Ectodermal cell (in vitro differentiated cells): ENCODE measurements around the gene ST3GAL5.

Experiments
- H3K27ac ChIP-seq: 2 replicates; pipeline ENCODE4 v1.7.0; 2013; ENCODE audit warnings: mild to moderate bottlenecking, low read depth, low read length; ENCODE audit not compliant: insufficient read depth, poor library complexity, severe bottlenecking
- H3K27me3 ChIP-seq: 2 replicates; pipeline ENCODE4 v1.7.0; 2013; ENCODE audit warnings: mild to moderate bottlenecking, low read length; ENCODE audit not compliant: insufficient read depth, control insufficient read depth, poor library complexity, severe bottlenecking
- H3K36me3 ChIP-seq: one replicate; pipeline ENCODE4 v1.7.0; 2013; ENCODE audit warnings: low read length; ENCODE audit not compliant: control insufficient read depth, insufficient read depth
- H3K4me1 ChIP-seq: one replicate; pipeline ENCODE4 v1.7.0; 2013; ENCODE audit warnings: low read length; ENCODE audit not compliant: control insufficient read depth, insufficient read depth
- H3K4me3 ChIP-seq: 2 replicates; pipeline ENCODE4 v1.7.0; 2013; ENCODE audit warnings: low read depth, low read length, control low read depth; ENCODE audit not compliant: insufficient read depth
- H3K9me3 ChIP-seq: 2 replicates; pipeline ENCODE4 v1.7.0; 2013; ENCODE audit warnings: mild to moderate bottlenecking, low read length, moderate library complexity; ENCODE audit not compliant: control insufficient read depth
- whole genome bisulfite sequencing, 2 experiments: methylation state at CpG; one replicate each; pipeline ENCODE4 v1.1.7; 2013; ENCODE audit warnings: missing lambda C conversion rate in 2 of 2; 5-methylcytosine and 5-hydroxymethylcytosine counted together

Gene ST3GAL5

GRCh38 chr2:85930129-85931124, 41.6 kb upstream of the ST3GAL5 start:
- Histone ChIP-seq H3K4me1 (peaks cover 3% of the 10 kb centered on the region), H3K27ac (no peak overlapping the region), H3K27me3 (no peaks in the 10 kb centered on the region), H3K9me3 (no peaks in the 10 kb centered on the region), H3K4me3 (no peak overlapping the region), H3K36me3 (no peaks in the 10 kb centered on the region)
- 92 to 93% methylated on average over 4 of the region's 4 CpGs for WGBS, 2 experiments

DNA sequence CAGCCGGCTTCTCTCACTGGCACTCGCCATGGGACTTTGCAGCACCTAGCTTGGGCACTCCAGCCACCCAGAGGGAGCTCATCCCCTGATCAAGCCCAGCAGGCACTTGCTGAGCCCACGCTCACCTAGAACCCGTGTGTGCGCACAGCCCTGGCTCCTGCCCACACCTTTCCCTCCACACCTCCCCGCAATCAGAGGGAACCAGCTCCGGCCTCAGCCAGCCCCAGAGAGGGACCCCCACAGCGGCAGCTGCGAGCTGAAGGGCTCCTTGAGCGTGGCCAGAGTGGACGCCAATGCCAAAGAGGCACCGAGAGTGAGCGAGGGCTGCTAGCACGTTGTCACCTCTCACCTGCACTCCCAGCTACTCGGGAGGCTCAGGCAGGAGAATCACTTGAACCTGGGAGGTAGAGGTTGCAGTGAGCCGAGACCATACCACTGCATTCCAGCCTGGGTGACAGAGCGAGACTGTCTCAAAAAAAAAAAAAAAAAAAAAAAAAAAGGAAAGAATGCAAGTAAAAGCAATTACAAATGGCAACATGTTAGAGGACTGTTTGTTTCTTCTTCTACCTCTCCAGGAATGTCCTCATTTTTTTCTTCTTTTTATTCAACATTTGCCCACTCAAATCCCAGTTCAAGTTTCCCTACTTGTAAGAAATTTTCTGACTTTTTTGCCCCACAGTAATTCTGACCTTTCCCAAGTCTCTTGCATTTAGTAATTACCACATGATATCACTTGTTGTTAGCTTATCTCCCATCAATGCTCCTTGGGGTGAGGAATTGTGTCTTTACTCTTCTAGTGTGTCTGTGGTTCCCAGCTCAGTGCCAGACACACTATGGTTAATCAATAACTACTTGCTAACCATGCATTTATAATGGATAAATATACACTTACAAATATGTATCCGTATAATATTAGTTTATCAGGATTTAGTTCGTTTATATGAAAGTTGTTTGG, 40.6 kb upstream of the ST3GAL5 start:
- H3K27ac ChIP-seq, result no peak overlapping the region
- H3K4me1 ChIP-seq, result no peaks in the 10 kb centered on the region
- no peak overlapping the region for H3K4me3 ChIP-seq
- no peaks in the 10 kb centered on the region for H3K27me3 ChIP-seq
- no peaks in the 10 kb centered on the region for H3K36me3 ChIP-seq
- WGBS, 2 experiments, result 93 to 94% methylated on average over 18 of the region's 19 CpGs
- H3K9me3 ChIP-seq, result no peaks in the 10 kb centered on the region

DNA sequence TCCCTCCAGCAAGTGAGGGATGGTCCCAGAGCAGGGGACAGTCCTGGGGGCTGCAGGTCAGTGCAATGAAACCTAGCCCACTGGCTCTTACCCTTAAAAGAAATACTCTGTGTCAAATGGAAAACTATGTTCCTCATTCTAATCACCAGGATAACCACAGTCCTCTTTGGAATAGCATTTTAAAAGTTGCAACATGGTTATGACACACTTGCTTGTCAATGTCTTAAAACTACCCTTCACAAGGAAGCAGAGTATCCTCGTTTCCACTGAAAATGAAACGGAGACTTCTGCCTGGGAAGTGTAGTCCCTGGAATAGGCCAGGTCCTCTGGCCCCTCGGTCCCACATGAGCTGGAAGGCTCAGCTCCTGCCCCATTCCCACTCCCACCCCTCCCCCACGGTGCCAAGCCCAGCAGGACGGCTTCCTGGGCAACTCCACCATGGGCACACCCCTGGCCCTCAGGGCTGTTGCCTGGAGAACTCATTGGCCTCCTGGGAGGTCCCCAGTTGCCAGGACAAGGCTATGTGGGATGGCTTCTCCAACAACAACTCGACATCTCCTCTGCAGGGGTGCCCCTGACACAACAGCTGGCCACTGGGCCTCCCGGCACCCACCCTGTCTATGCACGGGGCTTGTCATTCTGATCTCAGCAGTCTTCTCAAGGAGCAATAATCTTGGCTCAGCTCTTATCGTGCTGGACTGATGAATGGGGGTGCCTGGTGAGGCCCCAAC, 38.3 kb upstream of the ST3GAL5 start:
- H3K36me3 ChIP-seq, result no peaks in the 10 kb centered on the region
- 72 to 78% methylated on average over 9 of the region's 9 CpGs for WGBS, 2 experiments
- no peaks in the 10 kb centered on the region for H3K9me3 ChIP-seq
- no peaks in the 10 kb centered on the region for H3K27me3 ChIP-seq
- H3K27ac ChIP-seq, result no peak overlapping the region
- H3K4me3 ChIP-seq, result no peak overlapping the region
- H3K4me1 ChIP-seq, result no peaks in the 10 kb centered on the region

DNA sequence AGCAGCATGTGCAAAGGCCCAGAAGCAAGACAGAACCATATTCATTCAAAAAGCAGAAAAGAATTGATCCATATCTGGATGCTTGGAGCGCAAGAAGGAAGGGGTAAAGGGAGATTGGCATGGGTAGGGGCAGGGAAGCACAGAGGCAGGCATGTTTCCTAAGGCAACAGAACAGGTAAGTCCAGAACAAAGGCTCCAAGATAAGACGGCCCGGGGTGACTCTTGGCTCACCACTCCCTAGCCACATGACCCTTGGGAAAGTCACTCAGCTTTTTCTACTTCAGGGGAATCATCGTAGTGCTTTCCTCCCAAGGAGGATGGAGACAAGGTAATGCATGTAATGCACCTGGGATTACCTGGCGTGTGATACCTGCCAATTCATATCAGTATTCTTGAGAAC, 37.7 kb upstream of the ST3GAL5 start:
- H3K27me3 ChIP-seq, result no peaks in the 10 kb centered on the region
- no peak overlapping the region for H3K27ac ChIP-seq
- no peak overlapping the region for H3K4me3 ChIP-seq
- 90 to 99% methylated on average over 5 of the region's 5 CpGs for WGBS, 2 experiments
- H3K36me3 ChIP-seq, result no peaks in the 10 kb centered on the region
- H3K4me1 ChIP-seq, result no peaks in the 10 kb centered on the region
- H3K9me3 ChIP-seq, result no peaks in the 10 kb centered on the region

GRCh38 chr2:85925216-85925671, 36.5 kb upstream of the ST3GAL5 start:
- H3K9me3 ChIP-seq, result no peaks in the 10 kb centered on the region
- no peaks in the 10 kb centered on the region for H3K36me3 ChIP-seq
- no peaks in the 10 kb centered on the region for H3K4me1 ChIP-seq
- H3K27me3 ChIP-seq, result no peaks in the 10 kb centered on the region
- H3K4me3 ChIP-seq, result no peak overlapping the region
- 95 to 97% methylated on average over 1 to 2 of the region's 2 CpGs for WGBS, 2 experiments
- H3K27ac ChIP-seq, result no peak overlapping the region

GRCh38 chr2:85924522-85924921, 35.7 kb upstream of the ST3GAL5 start:
- no peaks in the 10 kb centered on the region for H3K9me3 ChIP-seq
- WGBS, 2 experiments, result 84 to 90% methylated on average over 4 of the region's 4 CpGs
- no peak overlapping the region for H3K27ac ChIP-seq
- no peaks in the 10 kb centered on the region for H3K36me3 ChIP-seq
- no peaks in the 10 kb centered on the region for H3K27me3 ChIP-seq
- no peaks in the 10 kb centered on the region for H3K4me1 ChIP-seq
- no peak overlapping the region for H3K4me3 ChIP-seq

DNA sequence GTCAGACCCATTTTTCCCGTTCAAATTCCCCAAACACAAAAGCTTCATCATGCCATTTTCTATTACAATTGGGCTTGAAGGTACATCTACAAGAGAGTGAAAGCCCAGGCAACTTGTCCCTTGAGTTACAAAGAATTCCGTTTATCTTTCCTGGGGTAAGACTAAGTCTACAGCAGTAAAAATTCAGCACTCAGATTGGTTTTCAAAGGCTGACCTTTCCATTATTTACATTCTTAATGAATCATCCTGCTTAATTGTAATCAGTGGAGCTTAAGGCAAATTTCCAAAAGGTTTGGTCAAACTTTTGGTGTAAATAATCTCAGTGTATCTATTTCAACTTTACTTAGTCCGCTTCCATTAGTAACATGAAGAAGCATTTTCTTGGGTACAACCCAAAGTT, 33.4 kb upstream of the ST3GAL5 start:
- Histone ChIP-seq H3K4me3 (no peak overlapping the region), H3K9me3 (no peaks in the 10 kb centered on the region), H3K27me3 (no peaks in the 10 kb centered on the region), H3K36me3 (no peaks in the 10 kb centered on the region), H3K4me1 (no peaks in the 10 kb centered on the region), H3K27ac (no peak overlapping the region)
- WGBS, 2 experiments, result 85 to 88% methylated on average over 3 of the region's 3 CpGs

GRCh38 chr2:85921659-85922058, 32.9 kb upstream of the ST3GAL5 start:
- H3K9me3 ChIP-seq, result no peaks in the 10 kb centered on the region
- 82 to 87% methylated on average over 5 of the region's 5 CpGs for WGBS, 2 experiments
- no peaks in the 10 kb centered on the region for H3K27me3 ChIP-seq
- no peaks in the 10 kb centered on the region for H3K36me3 ChIP-seq
- H3K4me1 ChIP-seq, result no peaks in the 10 kb centered on the region
- H3K27ac ChIP-seq, result no peak overlapping the region
- H3K4me3 ChIP-seq, result no peak overlapping the region

DNA sequence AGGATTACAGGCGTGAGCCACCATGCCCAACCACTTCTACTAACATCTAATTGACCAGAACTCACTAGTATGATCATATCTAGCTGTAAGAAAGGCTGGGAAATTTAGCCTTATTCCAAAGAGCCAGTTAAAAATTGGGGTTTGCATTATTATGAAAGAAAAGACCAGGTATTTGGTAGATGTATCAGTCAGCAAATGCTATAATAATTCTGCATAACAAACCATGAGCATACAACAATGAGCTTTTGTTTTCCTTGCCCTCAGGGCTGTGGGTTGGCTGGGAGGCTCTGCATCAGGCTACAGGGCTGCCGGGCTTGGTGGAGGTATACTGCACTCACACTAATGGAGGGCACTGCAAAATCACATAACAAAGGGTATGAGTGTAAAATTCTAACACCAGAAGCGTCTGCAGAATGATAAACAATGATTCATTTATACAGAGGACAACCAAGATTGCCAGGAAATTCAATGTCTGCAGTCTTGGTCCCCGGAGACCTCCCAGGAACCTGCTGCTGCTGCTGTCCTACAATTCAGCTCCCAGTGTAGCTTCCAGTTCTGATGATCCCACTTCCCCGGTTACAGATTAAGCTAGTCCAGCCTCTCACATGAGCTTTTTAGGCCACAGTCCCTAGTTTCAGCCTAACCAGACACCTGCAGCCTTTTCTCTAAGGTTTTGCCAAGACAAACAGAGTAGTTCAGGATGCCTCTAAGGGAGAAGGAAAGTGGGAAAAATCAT, 32.2 kb upstream of the ST3GAL5 start:
- Histone ChIP-seq H3K9me3 (no peaks in the 10 kb centered on the region), H3K27me3 (no peaks in the 10 kb centered on the region), H3K36me3 (no peaks in the 10 kb centered on the region), H3K4me3 (no peak overlapping the region), H3K4me1 (no peaks in the 10 kb centered on the region), H3K27ac (no peak overlapping the region)
- 87 to 90% methylated on average over 5 of the region's 5 CpGs for WGBS, 2 experiments
